GM21786 (cell line): ENCODE results near the gene SERP1.
"Not testable (repeated sequence)": the region's sequence is repeated elsewhere in the genome, so short reads cannot be mapped to it uniquely, and the experiment has no call there.

Source experiments
- ATAC-seq: cut with Tn5 transposase; IDR thresholded peaks from one replicate; pipeline ENCODE4 v1.9.1; 2021; ENCODE audit not compliant: unreplicated experiment

The SERP1 gene

DNA sequence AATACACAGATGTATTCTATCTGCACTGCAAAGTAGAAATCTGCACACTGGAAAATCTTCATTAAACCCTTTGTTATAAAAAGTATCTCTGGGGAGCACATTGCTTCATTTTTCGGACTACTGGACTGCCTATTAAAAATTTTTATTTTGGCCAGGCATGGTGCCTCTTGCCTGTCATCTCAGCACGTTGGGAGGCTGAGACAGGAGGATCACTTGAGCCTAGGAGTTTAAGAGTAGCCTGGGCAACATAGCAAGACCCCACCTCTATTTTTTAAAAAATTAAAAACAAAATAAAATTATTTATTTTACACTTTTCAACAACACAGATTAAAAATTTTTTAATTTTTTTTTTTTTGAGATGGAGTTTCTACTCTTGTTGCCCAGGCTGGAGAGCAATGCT is 6.0 kb downstream of the SERP1 start:
- no peak for ATAC-seq

GRCh38 chr3:150538324-150539208 is 7.7 kb downstream of the SERP1 start:
- ATAC-seq = no peak

DNA sequence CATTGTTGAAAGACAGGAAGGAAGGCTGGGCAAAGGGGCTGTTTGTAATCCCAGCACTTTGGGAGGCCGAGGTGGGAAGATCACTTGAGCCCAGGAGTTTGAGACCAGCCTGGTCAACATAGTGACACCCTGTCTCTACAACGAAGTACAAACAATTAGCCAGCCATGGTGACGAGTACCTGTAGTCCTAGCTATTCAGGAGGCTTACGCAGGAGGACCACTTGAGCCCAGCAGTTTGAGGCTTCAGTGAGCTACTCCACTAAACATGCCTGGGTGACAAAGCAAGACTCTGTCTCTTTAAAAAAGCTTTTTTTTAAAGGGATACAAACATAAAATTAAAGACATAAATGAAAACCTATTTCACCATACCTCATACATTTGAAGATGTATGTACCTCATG is 11.1 kb downstream of the SERP1 start:
- no peak for ATAC-seq

DNA sequence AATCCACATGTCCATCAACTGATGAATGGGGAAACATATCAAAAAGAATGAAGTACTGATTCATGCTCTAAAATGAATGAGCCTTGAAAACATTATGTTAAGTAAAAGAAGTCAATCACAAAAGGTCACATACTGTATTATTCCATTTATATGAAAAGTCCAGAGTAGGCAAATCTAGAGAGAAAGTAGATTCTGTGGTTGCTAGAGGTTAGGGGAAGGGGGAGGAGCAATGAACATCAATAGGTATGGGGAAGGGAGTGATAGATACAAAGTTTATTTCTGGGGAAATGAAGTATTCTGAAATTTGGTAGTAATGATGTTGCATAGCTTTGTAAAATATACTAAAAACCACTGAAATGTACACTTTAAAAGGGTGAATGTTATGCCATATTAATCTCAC is 14.5 kb downstream of the SERP1 start:
- ATAC-seq = no peak

DNA sequence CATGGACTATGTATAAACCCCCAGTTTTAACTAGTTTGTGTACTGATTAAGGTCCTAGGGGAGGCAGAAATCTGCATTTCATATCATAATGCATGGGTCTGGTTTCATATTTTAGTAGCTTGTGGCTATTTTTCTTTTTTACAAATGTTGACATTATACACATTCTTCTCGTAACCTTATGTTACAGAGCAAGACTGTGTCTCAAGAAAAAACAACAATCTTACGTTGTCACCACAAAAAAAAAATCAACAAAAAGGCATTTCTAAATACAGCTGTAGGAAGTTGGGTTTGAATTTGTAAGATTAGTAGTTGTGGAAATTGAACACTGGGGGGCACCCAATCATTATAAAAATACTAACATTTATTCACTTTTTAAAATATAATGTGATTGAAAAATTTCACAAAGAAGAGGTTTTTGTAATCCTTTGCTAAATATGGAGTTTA is 17.9 kb downstream of the SERP1 start:
- no peak for ATAC-seq

- ATAC-seq = no peak
These were observed 18.6 kb downstream of the SERP1 start for GRCh38 chr3:150527464-150528255.

DNA sequence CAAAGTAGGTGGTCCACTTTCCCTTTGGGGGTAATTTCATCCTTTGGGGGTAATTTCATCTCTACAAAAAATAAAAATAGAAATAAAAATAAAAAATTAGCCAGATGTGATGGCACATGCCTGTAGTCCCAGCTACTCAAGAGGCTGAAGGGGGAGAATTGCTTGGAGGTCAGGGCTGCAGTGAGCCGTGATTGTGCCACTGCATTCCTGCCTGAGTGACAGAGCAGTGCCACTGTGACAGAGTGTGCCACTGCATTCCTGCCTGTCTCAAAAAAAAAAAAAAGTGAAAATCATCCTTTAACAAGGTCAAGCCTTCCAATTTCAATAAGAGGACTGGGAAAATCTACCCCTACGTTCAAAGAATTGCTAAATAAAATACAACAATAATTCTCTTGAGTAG is 22.8 kb downstream of the SERP1 start:
- ATAC-seq = no peak

DNA sequence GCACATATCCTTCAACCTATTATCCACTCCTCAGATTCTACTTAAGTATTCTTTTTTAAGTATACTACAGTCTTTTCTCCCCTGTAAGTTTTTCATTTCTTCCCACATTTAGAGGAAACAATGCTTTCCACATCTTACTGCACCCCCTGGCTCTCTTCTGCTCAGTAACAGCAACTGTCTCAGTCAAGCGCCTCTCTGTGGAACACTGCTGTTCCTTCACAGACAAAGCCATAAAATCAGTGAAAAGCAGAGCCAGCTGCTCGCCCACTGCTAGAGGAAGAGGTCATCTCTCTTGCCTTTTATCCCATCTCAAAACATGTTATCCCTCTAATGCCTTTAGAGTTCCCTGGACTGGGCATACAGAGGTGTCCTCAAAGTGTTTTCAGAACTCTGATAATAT is 24.8 kb downstream of the SERP1 start:
- ATAC-seq = no peak

- ATAC-seq = no peak
These were observed 25.9 kb downstream of the SERP1 start for GRCh38 chr3:150520408-150520807.

- no peak for ATAC-seq
These were observed 27.3 kb downstream of the SERP1 start for GRCh38 chr3:150519026-150519425.

- no peak for ATAC-seq
These were observed 31.1 kb downstream of the SERP1 start for GRCh38 chr3:150515210-150515609.

DNA sequence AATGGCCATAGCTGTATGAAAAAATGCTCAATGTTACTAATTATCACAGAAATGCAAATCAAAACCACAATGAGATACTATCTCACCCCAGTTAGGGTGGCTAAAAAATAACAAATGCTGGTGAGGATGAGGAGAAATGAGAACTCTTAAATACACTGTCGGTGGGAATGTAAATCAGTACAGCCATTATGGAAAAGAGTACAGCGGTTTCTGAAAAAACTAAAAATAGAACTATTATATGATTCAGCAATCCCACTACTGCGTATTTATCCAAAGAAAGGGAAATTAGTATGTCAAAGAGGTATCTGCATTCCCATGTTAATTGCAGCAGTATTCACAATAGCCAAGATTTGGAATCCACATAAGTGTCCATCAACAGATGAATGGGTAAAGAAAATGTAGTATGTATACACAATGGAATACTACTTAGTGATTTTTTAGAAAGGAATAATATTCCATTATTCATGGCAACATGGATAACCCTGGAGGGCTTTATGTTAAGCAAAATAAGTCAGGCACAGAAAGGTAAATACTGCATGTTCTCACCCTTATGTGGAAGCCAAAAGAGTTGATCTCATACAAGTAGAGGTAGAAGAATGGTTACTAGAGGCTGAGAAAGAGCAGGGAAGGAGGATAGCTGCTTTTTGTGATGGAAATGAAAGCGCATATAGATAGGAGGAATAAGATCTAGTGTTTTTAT is 35.0 kb downstream of the SERP1 start:
- ATAC-seq = no peak

DNA sequence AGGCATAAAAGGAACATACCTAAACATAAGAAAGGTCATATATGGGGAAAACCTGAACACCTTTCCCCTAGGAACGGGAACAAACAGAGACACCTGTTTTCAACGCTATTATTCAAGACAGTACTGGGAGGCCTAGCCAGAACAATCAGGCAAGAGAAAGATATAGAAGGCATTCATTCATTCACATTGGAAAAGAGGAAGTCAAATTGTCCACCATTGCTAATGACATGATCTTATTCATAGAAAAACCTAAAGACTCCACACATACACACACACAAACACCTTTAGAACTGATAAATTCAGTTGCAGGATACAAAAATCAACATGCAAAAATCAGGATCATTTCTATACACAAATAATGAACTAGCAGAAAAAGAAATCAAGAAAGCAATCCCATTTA is 36.5 kb downstream of the SERP1 start:
- ATAC-seq = no peak

DNA sequence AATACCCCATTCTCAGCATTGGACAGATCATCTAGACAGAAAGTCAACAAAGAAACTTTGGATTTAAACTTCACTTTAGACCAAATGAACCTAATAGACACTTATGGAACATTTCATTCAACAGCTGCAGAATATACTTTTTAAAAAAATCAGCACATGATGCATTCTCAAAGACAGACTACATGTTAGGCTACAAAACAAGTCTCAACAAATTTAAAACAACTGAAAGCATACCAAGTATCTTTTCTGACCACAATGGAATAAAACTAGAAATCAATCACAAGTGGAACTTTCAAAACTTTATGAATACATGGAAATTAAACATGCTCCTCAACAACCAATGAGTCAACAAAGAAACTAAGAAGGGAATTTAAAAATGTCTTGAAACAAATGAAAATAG is 37.9 kb downstream of the SERP1 start:
- no peak for ATAC-seq

DNA sequence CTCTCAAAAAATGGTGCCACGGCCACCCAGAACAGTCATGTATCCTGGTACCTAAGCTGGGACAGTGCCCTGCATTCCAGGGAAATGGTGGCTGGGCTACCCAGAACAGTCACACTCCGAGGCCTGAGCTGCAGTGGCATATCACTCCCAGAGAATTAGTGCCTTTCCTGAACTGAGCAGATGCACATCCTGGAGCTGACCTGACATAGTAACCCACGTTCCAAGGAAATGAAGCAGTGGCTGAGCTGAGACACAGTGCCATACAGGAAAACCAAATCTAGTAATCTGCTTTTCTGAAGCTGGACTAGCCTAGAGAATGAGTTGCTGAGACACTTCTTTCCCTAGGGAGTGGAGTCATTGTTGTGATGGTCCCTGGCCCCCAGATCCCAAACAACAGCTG is 41.8 kb downstream of the SERP1 start:
- no peak for ATAC-seq

DNA sequence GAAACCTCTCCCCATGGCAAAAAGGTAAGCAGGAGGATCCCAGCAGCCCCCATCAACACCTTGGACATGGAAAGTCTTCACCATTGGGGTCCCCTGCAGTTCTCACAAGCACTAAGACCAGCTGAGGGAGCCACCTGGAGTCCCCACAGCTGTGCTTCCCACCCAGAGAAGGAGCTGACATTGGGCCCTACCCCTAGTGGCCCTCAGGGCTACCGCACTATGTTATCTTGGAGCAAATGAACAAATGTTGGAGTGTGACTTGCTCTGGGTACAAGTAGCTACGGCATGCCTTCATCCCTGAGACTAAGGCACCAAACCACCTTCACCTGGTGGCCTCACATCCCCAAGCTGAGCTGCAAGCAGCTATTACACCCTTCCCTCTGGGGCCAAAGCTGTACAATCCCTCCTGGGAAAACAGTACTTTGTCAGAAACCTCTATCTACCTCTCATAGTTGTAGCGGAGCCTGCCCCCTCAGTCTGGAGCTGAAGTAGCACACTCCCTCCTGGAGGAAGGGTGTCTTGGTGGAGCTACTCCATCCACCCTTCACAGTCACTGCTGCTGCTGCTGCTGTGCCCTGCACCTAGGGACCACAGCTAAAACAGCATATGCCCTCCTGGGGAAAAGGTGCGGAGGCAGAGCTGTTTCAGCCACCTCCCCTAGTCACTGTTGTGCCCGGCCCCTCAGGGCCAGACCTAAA is 42.7 kb downstream of the SERP1 start:
- no peak for ATAC-seq

DNA sequence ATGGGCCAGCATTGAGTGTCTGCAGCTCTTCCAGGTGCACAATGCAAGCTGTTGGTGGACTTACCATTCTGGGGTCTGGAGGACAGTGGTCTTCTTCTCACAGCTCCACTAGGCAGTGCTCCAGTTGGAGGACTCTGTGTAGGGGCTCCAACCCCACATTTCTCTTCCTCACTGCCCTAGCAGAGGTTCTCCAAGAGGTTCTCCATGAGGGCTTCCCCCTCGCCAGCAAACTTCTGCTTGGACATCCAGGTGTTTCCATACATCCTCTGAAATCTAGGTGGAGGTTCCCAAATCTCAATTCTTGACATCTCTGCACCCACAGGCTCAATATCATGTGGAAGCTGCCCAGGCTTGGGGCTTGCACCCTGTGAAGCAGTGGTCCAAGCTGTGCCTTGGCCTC is 45.3 kb downstream of the SERP1 start:
- ATAC-seq = not testable (repeated sequence)

DNA sequence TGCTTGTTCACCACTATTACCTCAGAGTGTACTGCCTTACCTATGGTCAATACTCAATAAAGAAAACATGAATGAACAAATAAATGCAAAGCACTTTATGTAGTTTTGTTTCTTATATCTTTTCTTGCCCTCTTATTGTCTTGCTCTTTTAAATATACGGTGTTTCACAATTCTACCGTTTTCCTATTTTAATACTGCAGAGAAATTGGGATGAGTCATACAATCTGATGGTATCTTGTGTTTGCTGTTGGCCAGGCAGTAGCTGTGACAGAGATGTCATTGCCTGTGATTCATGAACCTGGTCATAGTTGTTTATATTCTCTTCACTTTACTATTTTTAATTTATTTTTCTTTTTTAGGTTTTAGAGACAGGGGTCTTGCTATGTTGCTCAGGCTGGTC is 48.3 kb downstream of the SERP1 start:
- ATAC-seq = no peak

DNA sequence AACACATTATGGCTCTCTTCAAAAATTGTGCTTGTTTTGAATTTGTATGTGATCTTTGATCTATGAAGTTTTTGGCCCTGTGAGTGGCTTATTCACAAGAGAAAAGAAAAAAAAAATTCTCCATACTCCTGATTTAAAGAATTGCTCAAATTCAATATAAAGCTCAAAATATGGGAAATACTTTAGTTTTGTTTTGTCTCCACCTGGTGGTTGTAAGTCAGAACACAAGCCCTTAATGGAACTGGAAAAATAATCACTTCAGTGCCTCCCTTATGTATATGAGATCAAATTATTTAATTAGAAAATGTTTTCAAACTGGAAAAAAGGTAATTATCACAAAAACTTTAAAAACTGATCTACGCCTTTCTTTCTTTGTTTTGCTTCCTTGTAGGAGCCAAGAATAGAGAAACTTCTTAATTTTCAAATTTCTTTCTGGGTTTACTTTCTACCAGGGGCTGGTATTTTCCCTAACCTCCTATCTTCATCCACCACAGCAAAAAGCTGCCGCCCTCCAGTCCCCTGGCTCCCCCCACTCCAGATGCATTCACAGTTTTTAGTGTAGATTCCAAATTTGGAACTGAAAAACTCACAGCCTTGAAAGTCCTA is 50.6 kb downstream of the SERP1 start:
- ATAC-seq = no peak

GRCh38 chr3:150495149-150495548 is 51.1 kb downstream of the SERP1 start:
- no peak for ATAC-seq
